Embryonic facial prominence (tissue), 1 donor: ENCODE results near the gene JAKMIP3.
"Not testable (repeated sequence)": the region's sequence is repeated elsewhere in the genome, so short reads cannot be mapped to it uniquely, and the experiment has no call there.

Source experiments
- DNase-seq: peaks from one replicate; pipeline ENCODE4 v3.0.0-alpha.2; 2016; ENCODE audit errors: extremely low spot score

The JAKMIP3 gene

GRCh38 chr10:132064082-132064755, 1.5 kb upstream of the JAKMIP3 start:
- DNase-seq, result no peak

- DNase-seq, result no peak
Measured at GRCh38 chr10:132064771-132065437, 842 bp upstream of the JAKMIP3 start.

GRCh38 chr10:132066186-132066585, 440 bp downstream of the JAKMIP3 start:
- no peak for DNase-seq

GRCh38 chr10:132066812-132067211, 1.1 kb downstream of the JAKMIP3 start:
- DNase-seq, result no peak

- no peak for DNase-seq
Measured at GRCh38 chr10:132068431-132069121, 2.8 kb downstream of the JAKMIP3 start.

GRCh38 chr10:132069122-132069848, 3.5 kb downstream of the JAKMIP3 start:
- DNase-seq, result no peak

GRCh38 chr10:132069849-132070182, 4.1 kb downstream of the JAKMIP3 start:
- no peak for DNase-seq

GRCh38 chr10:132070724-132071123, 5.0 kb downstream of the JAKMIP3 start:
- no peak for DNase-seq

GRCh38 chr10:132071667-132072066, 5.9 kb downstream of the JAKMIP3 start:
- DNase-seq, result no peak

- DNase-seq, result no peak
Measured at GRCh38 chr10:132075909-132076577, 10.3 kb downstream of the JAKMIP3 start.

- DNase-seq, result no peak
Measured at GRCh38 chr10:132076578-132077081, 10.9 kb downstream of the JAKMIP3 start.

- no peak for DNase-seq
Measured at GRCh38 chr10:132077091-132077490, 11.3 kb downstream of the JAKMIP3 start.

- DNase-seq, result no peak
Measured at GRCh38 chr10:132078746-132079345, 13.1 kb downstream of the JAKMIP3 start.

GRCh38 chr10:132084384-132084783, 18.6 kb downstream of the JAKMIP3 start:
- DNase-seq, result not testable (repeated sequence)

- DNase-seq, result not testable (repeated sequence)
Measured at GRCh38 chr10:132093236-132093635, 27.5 kb downstream of the JAKMIP3 start.

- no peak for DNase-seq
Measured at GRCh38 chr10:132094581-132095234, 29.0 kb downstream of the JAKMIP3 start.

GRCh38 chr10:132095403-132096113, 29.8 kb downstream of the JAKMIP3 start:
- no peak for DNase-seq

- DNase-seq, result no peak
Measured at GRCh38 chr10:132096223-132096622, 30.5 kb downstream of the JAKMIP3 start.

- no peak for DNase-seq
Measured at GRCh38 chr10:132096863-132097478, 31.2 kb downstream of the JAKMIP3 start.
